Panc1 (cell line): ENCODE measurements around the gene GRAPL. TPM values are rescaled to one million over a fixed set of nuclear protein-coding genes. Genes with fewer than 3 reads are reported as not detected.
"Not testable (repeated sequence)": the region's sequence is repeated elsewhere in the genome, so short reads cannot be mapped to it uniquely, and the experiment has no call there.

Source experiments
- ATAC-seq: fragments of 200-7000 bp; cut with Tn5 transposase; 2 replicates; pipeline ENCODE4 v1.9.1; 2020; ENCODE audit warnings: mild to moderate bottlenecking, moderate library complexity
- BruUV-seq: library from RNA; stranded (reverse); fragments of 400-500 nt; replicated peaks from 2 replicates; lab custom pipeline; 2021; lab: Mats Ljungman, UMichigan
- CTCF ChIA-PET: fragments of 300-600 bp; sonication (Branson Sonifier 250); formaldehyde crosslinking; loops from one replicate; lab custom pipeline; 2022; ENCODE audit warnings: antibody characterized with exemption; lab: Charles Lee
- POLR2A ChIA-PET: fragments of 300-600 bp; sonication (Branson Sonifier 250); formaldehyde crosslinking; loops from one replicate; lab custom pipeline; 2022; ENCODE audit warnings: antibody characterized with exemption; lab: Charles Lee
- DNase-seq: peaks from one replicate; pipeline ENCODE4 v3.0.0-alpha.2; 2010; ENCODE audit warnings: low read depth, low spot score
- H3K27ac ChIP-seq: 2 replicates; pipeline ENCODE4 v1.5.1; 2011; ENCODE audit warnings: mild to moderate bottlenecking, low read length, inconsistent platforms
- H3K27me3 ChIP-seq: fragments of 200-500 bp; sonication (Bioruptor generic); 2 replicates; pipeline ENCODE4 v1.6.0; 2014; ENCODE audit warnings: low read length, inconsistent platforms; ENCODE audit not compliant: control insufficient read depth, insufficient read depth
- H3K36me3 ChIP-seq: fragments of 200-500 bp; sonication (Bioruptor generic); 2 replicates; pipeline ENCODE4 v1.5.1; 2014; ENCODE audit warnings: inconsistent platforms, mild to moderate bottlenecking, low read length, moderate library complexity; ENCODE audit not compliant: control insufficient read depth, insufficient read depth
- H3K4me1 ChIP-seq: 2 replicates; pipeline ENCODE4 v1.5.1; 2011; ENCODE audit warnings: inconsistent platforms, mild to moderate bottlenecking, low read length, moderate library complexity; ENCODE audit not compliant: control insufficient read depth, insufficient read depth
- H3K4me3 ChIP-seq, 2 experiments: 2 replicates each; pipeline ENCODE4 v1.5.1; 2011 to 2012; ENCODE audit warnings: low read depth in 2 of 2, low read length in 2 of 2, mild to moderate bottlenecking in 2 of 2, inconsistent platforms in 1 of 2, moderate library complexity in 1 of 2
- H3K9me3 ChIP-seq: fragments of 200-500 bp; sonication (Bioruptor generic); 2 replicates; pipeline ENCODE4 v1.5.1; 2014; ENCODE audit warnings: low read depth, mild to moderate bottlenecking, inconsistent platforms, low read length, moderate library complexity; ENCODE audit not compliant: control insufficient read depth, insufficient read depth
- in situ Hi-C: cut with HindIII; loops from 2 replicates; pipeline ENCODE4 v1.10.0; 2016; ENCODE audit warnings: low sequenced_read_pairs, low pct_unique_long_range_greater_than_20kb
- intact Hi-C: fragments of 100-400 bp; cut with micrococcal nuclease; formaldehyde crosslinking; loops from one replicate; pipeline ENCODE4 v1.10.0; 2022; ENCODE audit not compliant: unreplicated experiment
- total RNA-seq: library from RNA; stranded (reverse); gene quantifications from one replicate; pipeline ENCODE4 v1.2.1, GENCODE V29; 2021; ENCODE audit not compliant: unreplicated experiment

GRAPL gene
- total RNA-seq, 1 experiment from 2014 or later = 0.31 TPM

GRCh38 chr17:19203429-19203828 is 76.0 kb downstream of the GRAPL start:
- CTCF ChIA-PET, DNase-seq, H3K9me3 ChIP-seq, in situ Hi-C loops, BruUV-seq, H3K4me1 ChIP-seq, H3K27me3 ChIP-seq, POLR2A ChIA-PET, H3K4me3 ChIP-seq, intact Hi-C loops, H3K36me3 ChIP-seq, H3K27ac ChIP-seq: not testable (repeated sequence)
- ATAC-seq = peak; percentile 66

Other genes starting within 250 kb of the GRAPL start
- gene SLC5A10, start 175.4 kb upstream of the GRAPL start, total RNA-seq = not detected
- gene FAM83G, start 122.8 kb upstream of the GRAPL start, total RNA-seq = 17.3 TPM
- gene GRAP, start 80.6 kb upstream of the GRAPL start, total RNA-seq = 0.21 TPM
- gene EPN2, start 109.8 kb downstream of the GRAPL start, total RNA-seq = 35.0 TPM
- 19.1 TPM for gene B9D1, start 235.1 kb downstream of the GRAPL start, total RNA-seq